ENCODE data around the gene ATP8B3.

ATP8B3 gene

DNA sequence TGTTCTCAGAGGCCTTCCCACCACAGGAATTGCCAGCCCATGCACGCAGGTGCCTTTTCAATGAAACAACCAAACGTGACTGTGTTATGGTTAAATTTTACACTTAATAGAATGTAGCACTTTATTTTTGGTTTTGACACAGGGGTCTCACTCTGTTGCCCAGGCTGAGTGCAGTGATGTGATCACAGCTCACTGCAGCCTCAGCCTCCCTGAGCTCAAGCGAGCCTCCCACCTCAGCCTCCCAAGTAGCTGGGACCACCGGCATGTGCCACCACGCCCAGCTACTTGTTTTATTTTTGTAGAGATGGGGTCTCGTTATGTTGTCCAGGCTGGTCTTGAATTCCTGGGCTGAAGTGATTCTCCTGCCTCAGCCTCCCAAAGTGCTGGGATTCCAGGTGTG lies 7.2 kb downstream of the ATP8B3 start:
- TF ChIP-seq, protein P1, sequence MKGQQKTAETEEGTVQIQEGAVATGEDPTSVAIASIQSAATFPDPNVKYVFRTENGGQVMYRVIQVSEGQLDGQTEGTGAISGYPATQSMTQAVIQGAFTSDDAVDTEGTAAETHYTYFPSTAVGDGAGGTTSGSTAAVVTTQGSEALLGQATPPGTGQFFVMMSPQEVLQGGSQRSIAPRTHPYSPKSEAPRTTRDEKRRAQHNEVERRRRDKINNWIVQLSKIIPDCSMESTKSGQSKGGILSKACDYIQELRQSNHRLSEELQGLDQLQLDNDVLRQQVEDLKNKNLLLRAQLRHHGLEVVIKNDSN (IDR thresholded peaks at IDR 0.05), result no peak
- TF ChIP-seq, protein P2, sequence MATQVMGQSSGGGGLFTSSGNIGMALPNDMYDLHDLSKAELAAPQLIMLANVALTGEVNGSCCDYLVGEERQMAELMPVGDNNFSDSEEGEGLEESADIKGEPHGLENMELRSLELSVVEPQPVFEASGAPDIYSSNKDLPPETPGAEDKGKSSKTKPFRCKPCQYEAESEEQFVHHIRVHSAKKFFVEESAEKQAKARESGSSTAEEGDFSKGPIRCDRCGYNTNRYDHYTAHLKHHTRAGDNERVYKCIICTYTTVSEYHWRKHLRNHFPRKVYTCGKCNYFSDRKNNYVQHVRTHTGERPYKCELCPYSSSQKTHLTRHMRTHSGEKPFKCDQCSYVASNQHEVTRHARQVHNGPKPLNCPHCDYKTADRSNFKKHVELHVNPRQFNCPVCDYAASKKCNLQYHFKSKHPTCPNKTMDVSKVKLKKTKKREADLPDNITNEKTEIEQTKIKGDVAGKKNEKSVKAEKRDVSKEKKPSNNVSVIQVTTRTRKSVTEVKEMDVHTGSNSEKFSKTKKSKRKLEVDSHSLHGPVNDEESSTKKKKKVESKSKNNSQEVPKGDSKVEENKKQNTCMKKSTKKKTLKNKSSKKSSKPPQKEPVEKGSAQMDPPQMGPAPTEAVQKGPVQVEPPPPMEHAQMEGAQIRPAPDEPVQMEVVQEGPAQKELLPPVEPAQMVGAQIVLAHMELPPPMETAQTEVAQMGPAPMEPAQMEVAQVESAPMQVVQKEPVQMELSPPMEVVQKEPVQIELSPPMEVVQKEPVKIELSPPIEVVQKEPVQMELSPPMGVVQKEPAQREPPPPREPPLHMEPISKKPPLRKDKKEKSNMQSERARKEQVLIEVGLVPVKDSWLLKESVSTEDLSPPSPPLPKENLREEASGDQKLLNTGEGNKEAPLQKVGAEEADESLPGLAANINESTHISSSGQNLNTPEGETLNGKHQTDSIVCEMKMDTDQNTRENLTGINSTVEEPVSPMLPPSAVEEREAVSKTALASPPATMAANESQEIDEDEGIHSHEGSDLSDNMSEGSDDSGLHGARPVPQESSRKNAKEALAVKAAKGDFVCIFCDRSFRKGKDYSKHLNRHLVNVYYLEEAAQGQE (IDR thresholded peaks at IDR 0.05; ENCODE audit: low read depth), result no peak
- TF ChIP-seq, protein P3, sequence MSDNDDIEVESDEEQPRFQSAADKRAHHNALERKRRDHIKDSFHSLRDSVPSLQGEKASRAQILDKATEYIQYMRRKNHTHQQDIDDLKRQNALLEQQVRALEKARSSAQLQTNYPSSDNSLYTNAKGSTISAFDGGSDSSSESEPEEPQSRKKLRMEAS (IDR thresholded peaks at IDR 0.05), result no peak
- no peak for TF ChIP-seq FOXM1 (IDR thresholded peaks at IDR 0.05; ENCODE audit: borderline replicate concordance, low read depth)

DNA sequence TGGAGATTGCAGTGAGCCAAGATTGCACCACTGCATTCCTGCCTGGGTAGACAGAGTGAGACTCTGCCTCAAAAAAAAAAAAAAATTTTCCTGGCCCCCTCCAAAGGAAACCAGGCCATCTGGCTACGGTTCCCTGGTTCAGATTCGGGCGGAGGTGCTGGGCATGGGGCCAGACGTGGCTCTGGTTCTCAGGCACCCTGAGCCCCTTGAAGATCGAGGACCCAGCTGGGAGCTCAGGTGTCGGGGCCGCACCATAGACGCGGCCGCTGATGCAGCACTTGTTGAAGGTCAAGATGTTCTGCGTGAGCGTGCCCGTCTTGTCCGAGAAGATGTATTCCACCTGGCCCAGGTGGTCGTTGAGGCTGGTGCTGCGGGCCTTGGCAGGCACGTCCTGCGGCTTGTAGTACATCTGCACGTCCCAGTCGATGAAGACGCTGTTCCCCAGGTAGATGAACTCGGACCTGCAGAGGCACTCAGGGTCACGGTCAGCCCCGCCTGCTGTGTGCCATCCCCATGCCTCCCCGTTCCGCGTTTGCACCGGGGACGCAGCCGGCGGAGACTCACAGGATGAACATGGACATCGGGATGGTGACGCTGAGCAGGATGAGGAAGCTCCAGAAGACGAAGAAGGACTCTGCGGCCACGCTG lies 12.3 kb downstream of the ATP8B3 start:
- TF ChIP-seq TCF12 (IDR thresholded peaks at IDR 0.05; ENCODE audit: low read depth) (no peak), EGR1 (IDR thresholded peaks at IDR 0.05) (no peak), EP300 (IDR thresholded peaks at IDR 0.05; ENCODE audit: borderline replicate concordance) (no peak), TAF1 (IDR thresholded peaks at IDR 0.05; ENCODE audit: low read depth) (no peak), ZBTB7A (IDR thresholded peaks at IDR 0.05; ENCODE audit: low read depth) (no peak)
- TF ChIP-seq, protein P1 (IDR thresholded peaks at IDR 0.05), result no peak

DNA sequence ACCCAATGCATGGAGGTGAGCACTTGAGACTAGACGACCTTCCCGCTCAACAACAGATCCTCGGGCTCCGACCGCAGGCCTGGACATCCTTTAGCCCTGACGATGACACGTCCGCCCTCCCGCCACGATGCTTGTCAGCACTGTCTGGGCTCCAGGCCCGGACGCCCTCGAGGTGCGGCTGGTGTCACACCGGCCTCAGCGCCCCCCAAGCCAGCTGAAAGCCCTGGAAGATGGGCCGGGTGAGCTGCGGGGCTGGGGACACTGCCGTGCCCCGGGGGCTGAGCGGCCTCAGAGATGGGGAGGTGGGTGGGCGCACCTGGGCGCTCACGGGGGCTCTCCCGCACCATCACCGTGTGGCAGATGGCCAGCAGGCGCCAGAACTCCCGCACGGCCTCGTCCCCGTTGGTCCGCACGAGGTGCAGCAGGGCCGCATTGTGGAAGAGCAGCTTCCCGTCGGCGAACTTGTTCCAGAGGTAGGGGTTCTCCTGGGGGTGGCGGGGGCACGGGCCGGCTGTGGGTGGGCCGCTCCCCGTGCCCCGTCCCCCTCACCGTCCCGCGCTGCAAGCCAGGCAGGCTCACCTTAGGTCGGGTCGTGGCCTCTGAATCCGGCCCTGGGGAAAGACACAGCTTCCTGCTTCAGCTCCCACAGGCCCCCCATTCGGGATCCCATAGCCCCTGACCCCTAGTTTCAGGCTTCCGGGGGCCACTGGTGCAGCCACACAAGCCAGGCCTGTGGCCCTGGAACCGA lies 15.5 kb downstream of the ATP8B3 start:
- TF ChIP-seq TCF12 (IDR thresholded peaks at IDR 0.05; ENCODE audit: low read depth) (no peak), EGR1 (IDR thresholded peaks at IDR 0.05) (no peak), TEAD4 (IDR thresholded peaks at IDR 0.05) (no peak), NFIC (IDR thresholded peaks at IDR 0.05) (no peak), EP300 (IDR thresholded peaks at IDR 0.05; ENCODE audit: borderline replicate concordance) (no peak), ZBTB7A (IDR thresholded peaks at IDR 0.05; ENCODE audit: low read depth) (no peak), TAF1 (IDR thresholded peaks at IDR 0.05; ENCODE audit: low read depth) (no peak), CEBPB (IDR thresholded peaks at IDR 0.05) (no peak), CREB1 (IDR thresholded peaks at IDR 0.05; ENCODE audit: low read depth) (no peak), FOXM1 (IDR thresholded peaks at IDR 0.05; ENCODE audit: borderline replicate concordance, low read depth) (no peak)
- TF ChIP-seq, protein P3 (IDR thresholded peaks at IDR 0.05), result no peak
- TF ChIP-seq, protein P1 (IDR thresholded peaks at IDR 0.05), result no peak
- TF ChIP-seq, protein P2 (IDR thresholded peaks at IDR 0.05; ENCODE audit: low read depth), result no peak

DNA sequence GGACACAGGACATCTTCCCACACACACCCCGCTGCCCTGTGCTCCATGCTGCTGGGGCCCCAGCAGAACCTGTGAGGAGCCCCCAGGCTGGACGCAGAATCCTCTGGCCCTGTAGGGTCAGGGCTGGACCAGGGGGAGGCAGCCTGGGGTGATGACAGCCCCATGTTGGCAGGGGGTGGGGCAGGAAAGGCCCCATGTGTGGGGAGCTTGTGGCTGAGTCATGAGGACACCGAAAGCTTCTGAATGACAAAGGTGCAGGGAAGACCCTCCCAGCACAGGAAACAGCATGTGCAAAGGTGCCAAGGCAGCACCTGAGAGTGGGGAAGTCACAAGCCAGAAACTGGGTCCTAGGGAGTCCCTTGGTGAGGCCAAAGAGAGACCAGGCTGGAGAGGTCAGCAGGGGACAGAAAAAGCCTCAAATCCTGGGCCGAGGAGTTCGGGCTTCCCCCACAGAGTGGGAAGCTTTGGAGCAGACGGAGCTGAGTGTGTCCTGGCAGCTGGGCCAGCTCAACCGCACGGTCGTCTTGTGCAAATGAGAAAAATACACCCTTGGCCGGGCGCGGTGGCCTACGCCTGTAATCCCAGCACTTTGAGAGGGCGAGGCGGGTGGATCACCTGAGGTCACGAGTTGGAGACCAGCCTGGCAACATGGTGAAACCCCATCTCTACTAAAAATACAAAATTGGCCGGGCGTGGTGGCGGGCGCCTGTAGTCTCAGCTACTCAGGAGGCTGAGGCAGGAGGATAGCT lies 17.5 kb downstream of the ATP8B3 start:
- TF ChIP-seq, protein P3 (IDR thresholded peaks at IDR 0.05), result no peak
- TF ChIP-seq CREB1 (IDR thresholded peaks at IDR 0.05; ENCODE audit: low read depth) (no peak), TCF12 (IDR thresholded peaks at IDR 0.05; ENCODE audit: low read depth) (no peak), TAF1 (IDR thresholded peaks at IDR 0.05; ENCODE audit: low read depth) (no peak), ZBTB7A (IDR thresholded peaks at IDR 0.05; ENCODE audit: low read depth) (no peak), YY1 (IDR thresholded peaks at IDR 0.05; ENCODE audit: low read depth) (no peak), RAD21 (IDR thresholded peaks at IDR 0.05; ENCODE audit: low read depth) (no peak)
- TF ChIP-seq, protein P1 (IDR thresholded peaks at IDR 0.05), result no peak
- TF ChIP-seq, protein P2 (IDR thresholded peaks at IDR 0.05; ENCODE audit: low read depth), result no peak

Measured in Ishikawa (cell line).